ENCODE results near the gene WWOX.

WWOX gene

DNA sequence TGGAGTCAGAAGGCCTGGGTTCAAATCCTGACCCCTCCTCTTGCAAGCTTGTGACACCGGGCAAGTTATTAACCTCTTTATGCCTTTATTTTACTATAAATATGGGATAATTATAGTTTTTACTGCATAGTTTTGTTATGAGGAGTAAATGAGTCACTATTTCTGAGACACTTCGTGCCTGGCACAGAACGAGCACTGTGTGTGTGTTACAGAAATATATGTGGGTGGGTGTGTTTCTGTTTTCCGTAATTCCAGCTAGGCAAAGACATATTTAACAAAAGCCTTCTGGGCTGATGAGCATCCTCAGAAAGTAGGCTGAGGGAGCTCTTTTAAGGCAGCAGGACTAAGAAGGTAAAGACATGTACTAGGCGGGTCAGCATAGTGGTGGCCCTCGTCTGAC lies 1083.2 kb downstream of the WWOX start:
- TF ChIP-seq, protein P1, sequence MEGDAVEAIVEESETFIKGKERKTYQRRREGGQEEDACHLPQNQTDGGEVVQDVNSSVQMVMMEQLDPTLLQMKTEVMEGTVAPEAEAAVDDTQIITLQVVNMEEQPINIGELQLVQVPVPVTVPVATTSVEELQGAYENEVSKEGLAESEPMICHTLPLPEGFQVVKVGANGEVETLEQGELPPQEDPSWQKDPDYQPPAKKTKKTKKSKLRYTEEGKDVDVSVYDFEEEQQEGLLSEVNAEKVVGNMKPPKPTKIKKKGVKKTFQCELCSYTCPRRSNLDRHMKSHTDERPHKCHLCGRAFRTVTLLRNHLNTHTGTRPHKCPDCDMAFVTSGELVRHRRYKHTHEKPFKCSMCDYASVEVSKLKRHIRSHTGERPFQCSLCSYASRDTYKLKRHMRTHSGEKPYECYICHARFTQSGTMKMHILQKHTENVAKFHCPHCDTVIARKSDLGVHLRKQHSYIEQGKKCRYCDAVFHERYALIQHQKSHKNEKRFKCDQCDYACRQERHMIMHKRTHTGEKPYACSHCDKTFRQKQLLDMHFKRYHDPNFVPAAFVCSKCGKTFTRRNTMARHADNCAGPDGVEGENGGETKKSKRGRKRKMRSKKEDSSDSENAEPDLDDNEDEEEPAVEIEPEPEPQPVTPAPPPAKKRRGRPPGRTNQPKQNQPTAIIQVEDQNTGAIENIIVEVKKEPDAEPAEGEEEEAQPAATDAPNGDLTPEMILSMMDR (IDR thresholded peaks at IDR 0.05; ENCODE audit: insufficient read depth, low read length, poor library complexity, severe bottlenecking): no peak
- DNase-seq (ENCODE audit: extremely low read depth, insufficient read length): no peak
- Histone ChIP-seq H3K4me3 (replicated peaks; ENCODE audit: low read depth, low read length) (no peak overlapping the region), H3K27me3 (replicated peaks; ENCODE audit: control insufficient read depth, insufficient read depth, low read length) (no peaks in the 10 kb centered on the region), H3K36me3 (ENCODE audit: control insufficient read depth, insufficient read depth, low read length) (no peaks in the 10 kb centered on the region)

DNA sequence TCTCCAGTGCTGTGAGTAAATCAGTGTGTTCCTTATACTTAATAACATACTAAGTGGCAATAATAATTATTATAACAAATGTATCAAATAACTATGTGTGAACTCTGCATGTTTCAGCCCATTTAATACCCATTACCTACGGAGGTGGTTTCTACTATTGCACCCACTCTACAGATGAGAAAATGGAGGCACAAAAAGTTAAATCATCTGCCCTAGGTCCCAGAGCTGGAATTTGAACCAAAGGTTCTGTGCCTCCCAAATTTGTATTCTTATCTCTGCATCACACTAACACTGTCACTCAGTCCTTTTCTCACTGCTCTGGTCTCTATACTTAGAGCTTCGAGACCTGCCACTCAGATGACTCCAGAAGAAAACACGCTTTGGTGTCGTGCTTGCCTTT lies 1084.1 kb downstream of the WWOX start:
- Histone ChIP-seq H3K4me3 (replicated peaks; ENCODE audit: low read depth, low read length) (no peak overlapping the region), H3K27me3 (replicated peaks; ENCODE audit: control insufficient read depth, insufficient read depth, low read length) (no peaks in the 10 kb centered on the region; the same call in 1 of the 2 replicates), H3K36me3 (ENCODE audit: control insufficient read depth, insufficient read depth, low read length) (no peaks in the 10 kb centered on the region)
- DNase-seq (ENCODE audit: extremely low read depth, insufficient read length): no peak
- TF ChIP-seq, protein P1 (IDR thresholded peaks at IDR 0.05; ENCODE audit: insufficient read depth, low read length, poor library complexity, severe bottlenecking): no peak

DNA sequence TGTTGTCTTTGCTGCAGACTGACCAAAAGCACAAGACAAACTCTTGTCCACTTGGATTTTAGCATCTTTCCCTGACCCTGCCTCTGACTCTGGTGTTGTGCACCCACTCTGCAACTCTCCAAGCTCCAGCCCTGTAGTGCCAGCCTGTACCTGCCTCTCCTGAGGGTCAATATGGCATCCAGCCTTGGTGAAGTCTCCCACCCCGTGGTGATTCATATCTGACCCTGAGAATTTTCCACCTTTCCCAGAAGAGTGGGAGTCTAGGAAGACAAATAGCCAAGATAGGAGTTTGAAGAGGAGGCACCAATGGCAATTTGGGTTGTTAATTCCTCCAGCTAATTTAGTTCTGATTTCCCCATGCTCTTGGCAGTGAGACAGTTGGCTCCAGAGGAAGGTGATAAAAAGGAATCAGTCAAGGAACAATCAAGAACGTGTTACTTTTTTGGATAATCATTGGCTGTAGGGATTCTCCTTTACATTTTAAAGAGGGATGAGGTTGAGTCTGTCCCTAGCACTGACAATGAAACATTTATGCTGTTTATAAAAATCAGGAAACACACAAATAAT lies 1085.1 kb downstream of the WWOX start:
- H3K27me3 ChIP-seq (replicated peaks; ENCODE audit: control insufficient read depth, insufficient read depth, low read length): no peaks in the 10 kb centered on the region; the same call in 1 of the 2 replicates
- TF ChIP-seq, protein P1 (IDR thresholded peaks at IDR 0.05; ENCODE audit: insufficient read depth, low read length, poor library complexity, severe bottlenecking): no peak
- no peak overlapping the region for H3K4me3 ChIP-seq (replicated peaks; ENCODE audit: low read depth, low read length)
- H3K36me3 ChIP-seq (ENCODE audit: control insufficient read depth, insufficient read depth, low read length): no peaks in the 10 kb centered on the region
- no peak for DNase-seq (ENCODE audit: extremely low read depth, insufficient read length)

DNA sequence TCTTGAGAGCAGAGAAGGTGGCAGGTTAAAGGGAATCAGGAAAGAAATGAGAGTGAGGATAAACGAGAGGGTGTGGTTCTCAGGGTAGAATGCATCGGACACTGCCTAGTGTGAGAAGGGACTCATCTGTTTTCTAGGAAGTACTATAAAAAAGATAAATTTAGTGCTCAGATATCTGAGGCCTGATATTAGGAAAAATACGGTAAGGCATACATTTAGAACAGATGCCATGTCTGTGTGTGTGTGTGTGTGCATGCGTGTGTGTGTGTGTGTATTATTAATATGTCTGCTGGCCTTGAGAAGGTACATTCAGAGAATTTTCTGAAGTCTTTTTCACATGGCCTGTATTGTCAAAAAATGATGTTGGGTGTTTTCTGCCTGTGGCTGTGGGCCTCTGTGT lies 1086.3 kb downstream of the WWOX start:
- Histone ChIP-seq H3K4me3 (replicated peaks; ENCODE audit: low read depth, low read length) (no peak overlapping the region), H3K27me3 (replicated peaks; ENCODE audit: control insufficient read depth, insufficient read depth, low read length) (no peaks in the 10 kb centered on the region; the same call in 1 of the 2 replicates), H3K36me3 (ENCODE audit: control insufficient read depth, insufficient read depth, low read length) (no peaks in the 10 kb centered on the region)
- no peak for DNase-seq (ENCODE audit: extremely low read depth, insufficient read length)
- TF ChIP-seq, protein P1 (IDR thresholded peaks at IDR 0.05; ENCODE audit: insufficient read depth, low read length, poor library complexity, severe bottlenecking): no peak

DNA sequence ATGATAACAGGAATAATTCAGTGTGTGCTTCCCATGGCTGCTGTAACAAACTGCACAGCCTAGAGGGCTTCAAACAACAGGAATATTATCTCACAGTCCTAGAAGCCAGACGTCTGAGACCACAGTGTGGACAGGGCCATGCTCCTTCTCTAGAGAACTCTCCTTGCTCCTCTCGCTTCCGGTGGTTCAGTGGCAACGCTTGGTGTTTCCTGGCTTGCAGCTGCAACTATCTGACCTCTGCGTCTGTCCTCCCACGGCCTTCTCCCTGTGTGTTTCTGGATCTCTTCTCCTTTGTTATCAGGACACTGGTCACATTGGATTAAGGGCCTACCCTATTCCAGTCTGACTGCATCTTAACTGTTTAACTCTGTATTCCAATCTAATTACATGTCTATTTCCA lies 1086.7 kb downstream of the WWOX start:
- Histone ChIP-seq H3K36me3 (ENCODE audit: control insufficient read depth, insufficient read depth, low read length) (no peaks in the 10 kb centered on the region), H3K4me3 (replicated peaks; ENCODE audit: low read depth, low read length) (no peak overlapping the region), H3K27me3 (replicated peaks; ENCODE audit: control insufficient read depth, insufficient read depth, low read length) (no peaks in the 10 kb centered on the region; the same call in 1 of the 2 replicates)
- TF ChIP-seq, protein P1 (IDR thresholded peaks at IDR 0.05; ENCODE audit: insufficient read depth, low read length, poor library complexity, severe bottlenecking): no peak
- no peak for DNase-seq (ENCODE audit: extremely low read depth, insufficient read length)
